ENCODE data around the gene CHD5.

DNA sequence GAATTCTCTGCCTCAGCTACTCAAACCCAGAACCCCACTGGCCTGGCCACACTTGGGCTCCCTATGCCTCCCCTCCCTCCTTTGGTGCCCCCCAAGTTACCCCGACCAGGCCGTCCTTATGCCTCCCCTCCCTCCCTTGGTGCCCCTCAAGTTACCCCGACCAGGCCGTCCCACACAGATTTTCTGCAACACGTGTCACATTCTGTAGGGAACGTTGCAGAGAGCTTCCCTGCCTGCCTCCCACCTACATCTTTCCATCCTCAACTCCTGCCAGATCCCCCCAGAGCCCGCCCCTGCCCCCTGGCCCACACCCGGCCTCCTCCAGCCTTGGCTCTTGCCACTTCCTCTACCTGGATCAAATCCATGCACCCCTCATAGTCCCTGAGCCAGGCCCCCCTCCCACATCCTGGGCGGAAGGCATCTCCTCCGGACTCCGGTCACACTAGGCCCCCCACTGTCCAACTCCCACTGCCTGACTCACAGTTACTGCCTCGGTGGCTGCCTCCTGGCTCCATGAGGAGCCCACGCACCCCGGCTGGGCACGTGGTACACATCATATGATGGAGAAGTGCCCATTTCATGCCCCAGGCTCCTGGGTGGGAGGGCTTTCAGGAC lies 93.3 kb downstream of the CHD5 start:
- TF ChIP-seq CTCF (IDR thresholded peaks at IDR 0.05) (no peak), POLR2A (IDR thresholded peaks at IDR 0.05; ENCODE audit: low read length) (no peak), BHLHE40 (IDR thresholded peaks at IDR 0.05; ENCODE audit: low read depth, low read length) (no peak), RAD21 (conservative IDR thresholded peaks at IDR 0.05 in 1 of 2, IDR thresholded peaks at IDR 0.05 in 1 of 2) (no peak), REST (IDR thresholded peaks at IDR 0.05) (no peak), ESRRA (IDR thresholded peaks at IDR 0.05; ENCODE audit: borderline replicate concordance, low read length) (no peak), MAFK (IDR thresholded peaks at IDR 0.05; ENCODE audit: partially characterized antibody) (no peak)
- TF ChIP-seq, protein P1, sequence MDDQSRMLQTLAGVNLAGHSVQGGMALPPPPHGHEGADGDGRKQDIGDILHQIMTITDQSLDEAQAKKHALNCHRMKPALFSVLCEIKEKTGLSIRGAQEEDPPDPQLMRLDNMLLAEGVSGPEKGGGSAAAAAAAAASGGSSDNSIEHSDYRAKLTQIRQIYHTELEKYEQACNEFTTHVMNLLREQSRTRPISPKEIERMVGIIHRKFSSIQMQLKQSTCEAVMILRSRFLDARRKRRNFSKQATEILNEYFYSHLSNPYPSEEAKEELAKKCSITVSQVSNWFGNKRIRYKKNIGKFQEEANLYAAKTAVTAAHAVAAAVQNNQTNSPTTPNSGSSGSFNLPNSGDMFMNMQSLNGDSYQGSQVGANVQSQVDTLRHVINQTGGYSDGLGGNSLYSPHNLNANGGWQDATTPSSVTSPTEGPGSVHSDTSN (IDR thresholded peaks at IDR 0.05): no peak
